ENCODE data around the gene SMIM13.
"Not testable (repeated sequence)": the region's sequence is repeated elsewhere in the genome, so short reads cannot be mapped to it uniquely, and the experiment has no call there.

SMIM13 gene

GRCh38 chr6:11083956-11084355, 9.7 kb upstream of the SMIM13 start:
- no peak for DNase-seq (ENCODE audit: low spot score)

GRCh38 chr6:11085758-11086435, 7.7 kb upstream of the SMIM13 start:
- DNase-seq (ENCODE audit: low spot score) = no peak

DNA sequence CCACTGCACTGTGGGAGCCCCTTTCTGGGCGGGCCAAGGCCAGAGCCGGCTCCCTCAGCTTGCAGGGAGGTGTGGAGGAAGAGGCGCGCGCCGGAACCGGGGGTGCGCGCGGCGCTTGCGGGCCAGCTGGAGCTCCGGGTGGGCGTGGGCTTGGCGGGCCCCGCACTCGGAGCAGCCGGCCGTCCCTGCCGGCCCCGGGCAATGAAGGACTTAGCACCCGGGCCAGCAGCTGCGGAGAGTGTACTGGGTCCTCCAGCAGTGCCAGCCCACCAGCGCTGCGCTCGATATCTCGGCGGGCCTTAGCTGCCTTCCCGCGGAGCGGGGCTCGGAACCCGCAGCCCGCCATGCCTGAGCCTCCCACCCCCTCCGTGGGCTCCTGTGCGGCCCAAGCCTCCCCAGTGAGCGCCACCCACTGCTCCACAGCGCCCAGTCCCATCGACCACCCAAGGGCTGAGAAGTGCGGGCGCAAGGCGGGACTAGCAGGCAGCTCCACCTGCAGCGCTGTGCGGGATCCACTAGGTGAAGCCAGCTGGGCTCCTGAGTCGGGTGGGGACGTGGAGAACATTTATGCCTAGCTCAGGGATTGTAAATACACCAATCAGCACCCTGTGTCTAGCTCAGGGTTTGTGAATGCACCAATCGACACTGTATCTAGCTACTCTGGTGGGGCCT, 6.4 kb upstream of the SMIM13 start:
- DNase-seq (ENCODE audit: low spot score) = not testable (repeated sequence)

- DNase-seq (ENCODE audit: low spot score) = no peak
Observed at GRCh38 chr6:11089695-11090094, 3.9 kb upstream of the SMIM13 start.

DNA sequence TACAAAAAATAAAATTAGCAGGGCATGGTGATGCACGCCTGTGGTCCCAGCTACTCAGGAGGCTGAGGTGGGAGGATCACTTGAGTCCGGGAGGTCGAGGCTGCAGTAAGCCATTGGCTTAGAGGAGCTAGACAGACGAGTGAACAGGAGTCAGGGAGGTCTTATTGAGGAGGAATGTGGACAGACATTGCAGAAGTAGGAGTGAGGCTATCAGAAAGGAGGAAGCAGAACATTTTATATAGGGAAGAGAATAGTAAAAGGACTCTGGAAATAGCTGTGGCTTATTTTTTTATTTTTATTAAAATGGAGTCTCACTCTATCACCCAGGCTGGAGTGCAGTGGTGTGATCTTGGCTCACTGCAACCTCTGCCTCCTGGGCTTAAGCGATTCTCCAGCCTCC, 2.5 kb upstream of the SMIM13 start:
- not testable (repeated sequence) for DNase-seq (ENCODE audit: low spot score)

GRCh38 chr6:11092668-11093375, 812 bp upstream of the SMIM13 start:
- no peak for DNase-seq (ENCODE audit: low spot score)

GRCh38 chr6:11093376-11093625, 333 bp upstream of the SMIM13 start:
- no peak for DNase-seq (ENCODE audit: low spot score)

GRCh38 chr6:11094411-11094851, 797 bp downstream of the SMIM13 start:
- peak; percentile 40 for DNase-seq (ENCODE audit: low spot score)

GRCh38 chr6:11094941-11095340, 1.3 kb downstream of the SMIM13 start:
- DNase-seq (ENCODE audit: low spot score) = no peak

DNA sequence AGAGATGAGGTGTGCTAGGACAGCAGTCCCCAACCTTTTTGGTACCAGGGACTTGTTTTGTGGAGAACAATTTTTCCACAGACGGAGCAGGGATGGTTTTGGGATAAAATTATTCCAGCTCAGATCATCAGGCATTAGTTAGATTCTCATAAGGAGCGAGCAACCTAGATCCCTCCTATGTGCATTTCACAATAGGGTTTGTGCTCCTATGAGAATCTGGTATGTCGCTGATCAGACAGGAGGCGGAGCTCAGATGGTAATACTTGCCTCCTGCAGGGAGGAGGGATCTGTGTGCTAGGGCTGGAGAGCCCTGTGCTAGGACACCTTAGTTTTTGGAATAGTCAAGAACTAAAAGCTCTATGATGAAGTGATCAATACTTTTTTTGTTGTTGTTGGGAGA, 2.5 kb downstream of the SMIM13 start:
- DNase-seq (ENCODE audit: low spot score) = no peak

DNA sequence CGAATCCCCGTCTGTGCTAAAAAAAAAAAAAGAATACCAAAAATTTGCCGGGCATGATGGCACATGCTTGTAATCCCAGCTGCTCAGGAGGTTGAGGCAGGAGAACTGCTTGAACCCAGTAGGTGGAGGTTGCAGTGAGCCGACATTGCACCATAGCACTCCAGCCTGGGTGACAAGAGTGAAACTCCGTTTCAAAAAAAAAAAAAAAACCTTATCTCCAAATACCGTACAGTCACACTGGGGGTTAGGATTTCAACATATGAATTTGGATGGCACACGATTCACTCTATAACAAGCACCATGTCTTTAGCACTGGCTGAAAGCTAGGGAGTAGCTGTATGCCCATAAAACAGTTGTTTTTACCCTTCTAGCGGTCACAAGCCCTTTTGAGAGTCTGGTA, 3.8 kb downstream of the SMIM13 start:
- DNase-seq (ENCODE audit: low spot score) = no peak

DNA sequence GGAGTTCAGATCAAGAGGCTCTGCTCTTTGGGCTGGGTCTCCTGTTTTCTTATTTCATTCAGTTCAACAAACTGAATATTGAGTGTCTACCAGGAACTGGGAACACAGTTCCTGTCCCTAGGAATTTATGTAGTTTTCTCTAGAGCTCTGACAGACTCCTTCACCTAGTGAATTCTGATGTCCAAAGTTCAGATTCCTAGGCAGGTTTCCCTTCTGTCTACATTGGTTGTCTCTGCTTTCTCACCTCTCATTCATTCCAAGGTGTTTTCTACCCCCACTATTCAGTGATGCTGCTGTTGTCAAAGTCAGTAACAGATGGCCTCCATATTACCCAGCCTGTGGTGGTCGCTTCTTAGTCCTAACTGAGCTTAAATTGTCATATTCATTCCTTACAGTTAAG, 4.4 kb downstream of the SMIM13 start:
- DNase-seq (ENCODE audit: low spot score) = no peak

GRCh38 chr6:11101417-11101816, 7.8 kb downstream of the SMIM13 start:
- DNase-seq (ENCODE audit: low spot score) = no peak

- DNase-seq (ENCODE audit: low spot score) = no peak
Observed at GRCh38 chr6:11103065-11103464, 9.4 kb downstream of the SMIM13 start.

GRCh38 chr6:11108726-11109125, 15.1 kb downstream of the SMIM13 start:
- DNase-seq (ENCODE audit: low spot score) = no peak

DNA sequence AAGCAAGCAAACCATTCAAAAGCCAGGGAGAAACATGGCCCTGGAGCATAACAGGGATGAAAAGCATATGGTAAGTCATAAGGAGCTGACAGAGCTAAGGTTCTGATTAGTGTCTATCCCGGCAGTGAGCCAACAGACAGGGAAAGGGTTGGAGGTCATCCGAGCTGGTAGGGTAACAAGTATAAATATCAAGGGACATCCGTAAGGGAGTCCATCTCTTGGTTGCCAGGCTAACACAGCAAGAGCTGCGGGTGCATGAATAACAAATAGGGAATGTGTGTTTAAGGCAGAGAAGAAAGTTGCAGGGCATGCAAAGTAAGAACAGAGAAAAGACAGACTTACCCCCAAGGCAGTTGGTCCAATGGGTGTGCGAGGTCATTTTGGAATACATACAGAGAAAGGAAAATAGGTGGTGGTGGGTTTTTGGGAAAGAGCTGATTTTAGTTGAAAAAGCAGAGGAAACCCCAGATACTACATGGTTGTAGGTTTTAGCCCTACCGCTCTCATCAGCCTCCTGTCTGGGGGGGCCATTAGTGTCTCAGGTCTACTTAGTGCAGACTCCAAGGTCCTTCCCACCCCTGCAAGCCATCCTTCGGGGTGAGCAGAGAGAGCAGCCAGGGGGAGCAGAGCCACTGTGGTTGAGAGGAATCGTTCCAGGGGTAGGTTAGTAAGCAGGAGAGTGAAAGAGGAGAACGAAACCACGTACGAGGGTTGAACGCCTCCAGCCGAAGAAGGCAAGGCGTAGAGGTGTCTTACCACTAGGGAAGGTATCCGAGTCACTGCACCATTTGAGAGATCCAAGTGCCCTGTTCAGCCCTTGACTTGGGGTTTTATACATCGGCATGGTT, 17.5 kb downstream of the SMIM13 start, which contains the start of gene ERVFRD-1:
ERVFRD-1 (minus strand) TSS at position 805 of the 848 bp plus-strand sequence. CDS start 6,415 bp downstream, outside the sequence.
- DNase-seq (ENCODE audit: low spot score) = no peak

- DNase-seq (ENCODE audit: low spot score) = no peak
Observed at GRCh38 chr6:11111769-11112437, 18.3 kb downstream of the SMIM13 start.

GRCh38 chr6:11113038-11113437, 19.4 kb downstream of the SMIM13 start:
- no peak for DNase-seq (ENCODE audit: low spot score)

DNA sequence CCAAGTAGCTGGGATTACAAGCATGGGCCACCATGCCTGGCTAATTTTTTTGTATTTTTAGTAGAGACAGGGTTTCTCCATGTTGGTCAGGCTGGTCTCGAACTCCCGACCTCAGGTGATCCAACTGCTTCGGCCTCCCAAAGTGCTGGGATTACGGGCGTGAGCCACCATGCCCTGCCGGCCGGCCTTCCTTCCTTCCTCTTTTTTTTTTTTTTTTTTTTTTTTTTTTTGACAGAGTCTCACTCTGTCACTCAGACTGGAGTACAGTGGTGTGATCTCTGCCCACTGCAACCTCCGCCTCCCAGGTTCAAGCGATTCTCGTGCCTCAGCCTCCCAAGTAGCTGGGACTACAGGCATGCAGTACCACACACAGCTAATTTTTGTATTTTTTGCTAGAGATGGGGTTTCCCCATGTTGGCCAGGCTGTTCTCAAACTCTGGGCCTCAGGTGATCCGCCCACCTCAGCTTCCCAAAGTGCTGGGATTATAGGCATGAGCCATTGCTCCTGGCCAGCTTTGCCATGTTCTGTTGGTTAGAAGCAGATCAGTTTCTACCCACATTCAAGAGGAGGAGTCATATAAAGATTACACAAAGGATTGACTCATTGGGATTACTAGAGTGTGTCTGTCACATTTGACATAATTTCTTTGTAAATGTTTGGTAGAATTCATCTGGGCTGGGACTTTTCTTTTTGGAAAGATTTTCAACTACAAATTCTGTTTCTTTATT, 22.3 kb downstream of the SMIM13 start:
- DNase-seq (ENCODE audit: low spot score) = not testable (repeated sequence)

GRCh38 chr6:11120271-11121005, 26.8 kb downstream of the SMIM13 start:
- no peak for DNase-seq (ENCODE audit: low spot score)

Data from globus pallidus (tissue), 1 donor.